Epithelial cell of esophagus (primary cell): Measurements from ENCODE around the gene OR2M3.

Experiments used
- DNase-seq: peaks from one replicate; pipeline ENCODE4 v3.0.0; 2010; ENCODE audit warnings: low read depth
- H3K4me3 ChIP-seq: 2 replicates; pipeline ENCODE4 v1.5.1; 2011; ENCODE audit warnings: mild to moderate bottlenecking, low read length, control low read depth
- TF ChIP-seq, protein P1 (sequence below): IDR thresholded peaks from 2 replicates; pipeline ENCODE4 v1.5.1; 2011; ENCODE audit warnings: low read depth, mild to moderate bottlenecking, low read length, control low read depth, inconsistent platforms; ENCODE audit not compliant: insufficient read depth; ENCODE audit errors: missing control alignments

Gene OR2M3, protein sequence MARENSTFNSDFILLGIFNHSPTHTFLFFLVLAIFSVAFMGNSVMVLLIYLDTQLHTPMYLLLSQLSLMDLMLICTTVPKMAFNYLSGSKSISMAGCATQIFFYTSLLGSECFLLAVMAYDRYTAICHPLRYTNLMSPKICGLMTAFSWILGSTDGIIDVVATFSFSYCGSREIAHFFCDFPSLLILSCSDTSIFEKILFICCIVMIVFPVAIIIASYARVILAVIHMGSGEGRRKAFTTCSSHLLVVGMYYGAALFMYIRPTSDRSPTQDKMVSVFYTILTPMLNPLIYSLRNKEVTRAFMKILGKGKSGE

DNA sequence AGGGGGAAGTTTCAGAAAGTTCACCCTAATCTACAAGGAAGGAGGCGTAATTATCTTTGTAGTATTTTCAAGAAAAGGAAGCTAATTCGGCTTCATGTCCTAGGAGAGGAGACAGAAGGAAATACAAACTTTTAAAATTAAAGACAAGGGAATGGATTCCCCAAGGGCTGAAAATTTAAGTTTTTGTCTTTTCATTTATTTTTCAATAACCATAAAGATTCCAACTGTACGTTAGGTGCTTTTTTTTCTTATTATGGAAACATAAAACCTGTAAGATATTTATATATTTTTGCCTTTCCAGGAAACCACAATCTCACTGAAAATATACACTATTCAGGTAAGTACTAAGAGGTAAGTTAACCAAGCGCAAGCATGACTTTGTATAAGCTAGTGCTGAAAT, at the start of gene OR2M3:
TSS of gene OR2M3 (plus strand) at position 301 of the 400 bp plus-strand sequence. CDS start 5,803 bp downstream, outside the sequence.
- TF ChIP-seq, protein P1, sequence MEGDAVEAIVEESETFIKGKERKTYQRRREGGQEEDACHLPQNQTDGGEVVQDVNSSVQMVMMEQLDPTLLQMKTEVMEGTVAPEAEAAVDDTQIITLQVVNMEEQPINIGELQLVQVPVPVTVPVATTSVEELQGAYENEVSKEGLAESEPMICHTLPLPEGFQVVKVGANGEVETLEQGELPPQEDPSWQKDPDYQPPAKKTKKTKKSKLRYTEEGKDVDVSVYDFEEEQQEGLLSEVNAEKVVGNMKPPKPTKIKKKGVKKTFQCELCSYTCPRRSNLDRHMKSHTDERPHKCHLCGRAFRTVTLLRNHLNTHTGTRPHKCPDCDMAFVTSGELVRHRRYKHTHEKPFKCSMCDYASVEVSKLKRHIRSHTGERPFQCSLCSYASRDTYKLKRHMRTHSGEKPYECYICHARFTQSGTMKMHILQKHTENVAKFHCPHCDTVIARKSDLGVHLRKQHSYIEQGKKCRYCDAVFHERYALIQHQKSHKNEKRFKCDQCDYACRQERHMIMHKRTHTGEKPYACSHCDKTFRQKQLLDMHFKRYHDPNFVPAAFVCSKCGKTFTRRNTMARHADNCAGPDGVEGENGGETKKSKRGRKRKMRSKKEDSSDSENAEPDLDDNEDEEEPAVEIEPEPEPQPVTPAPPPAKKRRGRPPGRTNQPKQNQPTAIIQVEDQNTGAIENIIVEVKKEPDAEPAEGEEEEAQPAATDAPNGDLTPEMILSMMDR, result no peak
- no peak for DNase-seq
- no peak within 1 kb of the TSS for H3K4me3 ChIP-seq

DNA sequence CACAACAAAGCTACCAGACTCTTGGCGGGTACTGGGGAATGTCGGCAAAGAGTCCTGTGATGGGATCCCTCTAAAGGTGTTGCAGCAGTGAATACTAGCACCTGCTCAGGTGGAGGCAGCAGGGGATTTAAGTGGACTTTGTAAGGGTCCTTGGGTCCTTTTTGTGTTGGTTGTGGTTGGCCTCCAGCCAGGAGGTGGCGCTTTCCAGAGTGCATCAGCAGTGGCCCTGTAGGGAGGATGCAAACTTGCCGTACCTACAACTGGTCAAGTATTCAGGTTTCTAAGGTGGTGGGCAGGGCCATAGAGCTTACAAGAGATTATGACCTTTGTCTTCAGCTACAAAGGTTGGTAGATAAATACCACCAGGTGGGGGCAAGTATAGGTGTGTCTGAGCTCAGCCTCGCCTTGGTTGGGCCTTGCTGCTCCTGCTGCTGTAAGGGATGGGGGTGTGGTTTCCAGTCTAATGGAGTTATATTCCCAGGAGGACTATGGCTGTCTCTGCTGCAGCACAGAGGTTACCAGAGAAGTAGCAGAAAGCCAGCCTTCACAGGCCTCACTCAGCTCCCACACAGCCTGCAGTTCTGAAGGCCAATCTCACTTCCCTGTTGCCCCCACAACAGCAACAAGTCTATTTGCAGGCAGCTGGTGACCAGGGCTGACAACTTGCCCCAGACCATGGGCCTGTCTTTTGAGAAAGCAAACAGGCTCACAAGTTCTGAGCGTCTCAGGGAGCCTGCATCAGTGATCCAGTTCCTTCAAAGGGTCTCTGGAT, 44.8 kb upstream of the OR2M3 start:
- DNase-seq, result no peak
- TF ChIP-seq, protein P1, result no peak
- H3K4me3 ChIP-seq, result no peak overlapping the region

DNA sequence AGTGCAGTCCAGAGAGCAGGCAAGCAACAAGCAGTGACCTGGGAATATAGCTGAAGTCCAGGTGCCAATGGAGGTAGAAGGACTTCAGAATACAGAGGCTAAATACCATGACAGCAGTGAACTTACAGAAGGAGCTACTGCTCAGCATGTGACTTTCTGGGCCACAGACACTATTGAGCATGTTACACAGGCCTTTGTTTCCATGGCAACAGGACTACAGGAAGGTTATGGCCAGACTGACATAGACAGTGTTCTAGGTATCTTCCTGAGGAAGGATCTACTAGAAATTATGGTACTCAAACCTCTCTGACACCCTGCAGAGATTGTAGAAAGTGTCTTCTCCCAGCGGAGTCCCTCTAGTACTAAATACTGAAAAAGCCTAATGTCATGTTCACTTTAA, 41.1 kb upstream of the OR2M3 start:
- TF ChIP-seq, protein P1, result no peak
- H3K4me3 ChIP-seq, result no peak overlapping the region
- DNase-seq, result no peak

DNA sequence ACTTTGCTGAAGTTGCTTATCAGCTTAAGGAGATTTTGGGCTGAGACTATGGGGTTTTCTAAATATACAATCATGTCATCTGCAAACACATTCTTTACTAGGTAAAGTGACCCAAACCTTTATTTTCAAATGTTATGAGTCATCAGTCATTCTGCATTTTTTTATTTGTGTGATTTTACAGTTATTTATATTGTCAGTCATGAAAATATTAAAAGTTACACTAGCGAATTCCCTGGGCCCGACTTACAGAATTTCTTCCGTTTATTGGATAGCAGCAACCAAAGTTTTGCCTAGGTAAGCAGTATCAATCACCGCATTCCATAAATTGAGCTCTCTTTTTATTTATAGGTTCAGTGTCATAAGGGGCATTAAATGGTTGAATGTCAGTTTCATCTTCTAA, 38.3 kb upstream of the OR2M3 start:
- TF ChIP-seq, protein P1, result no peak
- H3K4me3 ChIP-seq, result no peak overlapping the region
- no peak for DNase-seq

DNA sequence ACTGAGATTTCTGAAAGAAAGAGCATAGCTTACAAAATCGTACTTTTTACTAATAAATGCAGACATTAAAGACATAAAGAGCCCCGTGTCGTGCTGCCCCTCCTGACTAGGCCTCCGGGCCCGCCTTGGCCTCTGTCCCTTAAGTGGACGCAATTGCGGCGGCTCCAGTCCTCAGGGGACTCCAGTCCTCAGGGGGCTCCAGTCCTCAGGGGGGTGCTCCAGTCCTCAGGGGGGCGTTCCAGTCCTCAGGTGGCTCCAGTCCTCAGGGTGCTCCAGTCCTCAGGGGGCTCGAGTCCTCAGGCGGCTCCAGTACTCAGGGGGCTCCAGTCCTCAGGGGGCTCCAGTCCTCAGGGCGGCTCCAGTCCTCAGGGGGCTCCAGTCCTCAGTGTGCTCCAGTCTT, 33.0 kb upstream of the OR2M3 start:
- TF ChIP-seq, protein P1, result no peak
- no peak for DNase-seq
- no peak overlapping the region for H3K4me3 ChIP-seq

DNA sequence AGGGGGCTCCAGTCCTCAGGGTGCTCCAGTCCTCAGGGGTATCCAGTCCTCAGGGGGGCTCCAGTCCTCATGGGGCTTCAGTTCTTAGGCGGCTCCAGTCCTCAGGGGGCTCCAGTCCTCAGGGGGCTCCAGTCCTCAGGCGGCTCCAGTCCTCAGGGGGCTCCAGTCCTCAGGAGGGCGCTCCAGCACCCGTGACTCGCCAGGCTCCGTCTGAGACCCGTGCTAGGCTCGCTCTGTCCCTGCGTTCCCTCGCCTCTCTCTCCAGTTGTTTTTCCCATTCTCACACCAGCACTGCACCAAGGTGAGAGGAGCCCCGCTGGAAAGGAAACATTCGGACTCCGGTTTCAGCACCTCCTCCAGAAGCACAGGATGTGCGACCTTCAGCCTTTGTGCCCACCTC, 31.9 kb upstream of the OR2M3 start:
- no peak for DNase-seq
- TF ChIP-seq, protein P1, result no peak
- no peak overlapping the region for H3K4me3 ChIP-seq

DNA sequence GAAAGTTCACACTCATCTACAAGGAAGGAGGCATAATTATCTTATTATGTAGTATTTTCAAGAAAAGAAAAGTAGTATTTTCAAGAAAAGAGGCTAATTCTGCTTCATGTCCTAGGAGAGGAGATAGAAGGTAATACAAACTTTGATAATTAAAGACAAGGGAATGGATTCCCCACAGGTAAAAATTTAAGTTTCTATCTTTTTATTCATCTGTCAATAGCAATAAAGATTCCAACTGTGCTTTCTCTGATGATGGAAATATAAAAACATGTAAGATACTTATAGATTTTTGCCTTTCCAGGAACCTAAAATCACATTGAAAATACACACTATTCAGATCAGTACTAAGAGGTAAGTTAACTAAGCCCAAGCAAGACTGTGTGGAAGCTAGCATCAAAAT, 22.5 kb upstream of the OR2M3 start, which contains the start of gene OR2M2:
TSS of gene OR2M2 (plus strand) at position 301 of the 400 bp plus-strand sequence. CDS start 5,165 bp downstream, outside the sequence.
- DNase-seq, result no peak
- H3K4me3 ChIP-seq, result no peak within 1 kb of the TSS
- TF ChIP-seq, protein P1, result no peak
